ENCODE results near the gene TSPAN4. TPM values are rescaled to one million over a fixed set of nuclear protein-coding genes. Genes with fewer than 3 reads are reported as not detected.

The TSPAN4 gene
- total and polyA plus RNA-seq, 2 donors (not counting 1 experiment from before 2014, with no cell fraction given): 2.9 to 7.4 TPM

- DNase-seq (no peak), ATAC-seq (ENCODE audit: low read depth) (no peak)
- ChIA-PET POLR2A (no interaction called here), CTCF (no interaction called here)
- H3K9me3 Mint-ChIP-seq (ENCODE audit: insufficient read depth): no peaks in the 10 kb centered on the region
- H3K9ac ChIP-seq (ENCODE audit: low read length): no peak overlapping the region
- WGBS (ENCODE audit: insufficient coverage): 87% methylated on average over 20 of the region's 20 CpGs
- no peak overlapping the region for H3K4me3 ChIP-seq (ENCODE audit: control extremely low read depth in 1 of 5, extremely low read depth in 1 of 5, insufficient read depth in 1 of 5, low read depth in 2 of 5, low read length in 4 of 5)
- H3K27ac ChIP-seq (ENCODE audit: low read length in 2 of 2): no peak overlapping the region
- no peaks in the 10 kb centered on the region for H3K27me3 Mint-ChIP-seq
- H2AFZ ChIP-seq (ENCODE audit: insufficient read depth, low read depth, low read length, poor library complexity, severe bottlenecking): no peak overlapping the region
- H3K4me3 Mint-ChIP-seq: no peak overlapping the region
- intact Hi-C loops (cut with micrococcal nuclease): no loop called here
- H3K4me1 Mint-ChIP-seq: no peaks in the 10 kb centered on the region
- H3K4me1 ChIP-seq (ENCODE audit: control insufficient read depth in 2 of 2, insufficient read depth in 2 of 2, low read length in 2 of 2): no peaks in the 10 kb centered on the region
- no peaks in the 10 kb centered on the region for H3K27me3 ChIP-seq (replicated peaks in 1 of 4; ENCODE audit: control extremely low read depth in 1 of 4, control insufficient read depth in 3 of 4, insufficient read depth in 4 of 4, low read length in 3 of 4)
- TF ChIP-seq, protein P1, sequence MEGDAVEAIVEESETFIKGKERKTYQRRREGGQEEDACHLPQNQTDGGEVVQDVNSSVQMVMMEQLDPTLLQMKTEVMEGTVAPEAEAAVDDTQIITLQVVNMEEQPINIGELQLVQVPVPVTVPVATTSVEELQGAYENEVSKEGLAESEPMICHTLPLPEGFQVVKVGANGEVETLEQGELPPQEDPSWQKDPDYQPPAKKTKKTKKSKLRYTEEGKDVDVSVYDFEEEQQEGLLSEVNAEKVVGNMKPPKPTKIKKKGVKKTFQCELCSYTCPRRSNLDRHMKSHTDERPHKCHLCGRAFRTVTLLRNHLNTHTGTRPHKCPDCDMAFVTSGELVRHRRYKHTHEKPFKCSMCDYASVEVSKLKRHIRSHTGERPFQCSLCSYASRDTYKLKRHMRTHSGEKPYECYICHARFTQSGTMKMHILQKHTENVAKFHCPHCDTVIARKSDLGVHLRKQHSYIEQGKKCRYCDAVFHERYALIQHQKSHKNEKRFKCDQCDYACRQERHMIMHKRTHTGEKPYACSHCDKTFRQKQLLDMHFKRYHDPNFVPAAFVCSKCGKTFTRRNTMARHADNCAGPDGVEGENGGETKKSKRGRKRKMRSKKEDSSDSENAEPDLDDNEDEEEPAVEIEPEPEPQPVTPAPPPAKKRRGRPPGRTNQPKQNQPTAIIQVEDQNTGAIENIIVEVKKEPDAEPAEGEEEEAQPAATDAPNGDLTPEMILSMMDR (IDR thresholded peaks at IDR 0.05): no peak
- TF ChIP-seq EZH2 (IDR thresholded peaks at IDR 0.05; ENCODE audit: borderline replicate concordance, insufficient read depth, low read depth, low read length, poor library complexity, severe bottlenecking): no peak
- H4K20me1 ChIP-seq (ENCODE audit: control insufficient read depth, insufficient read depth, low read length, poor library complexity, severe bottlenecking): no peaks in the 10 kb centered on the region
- no peaks in the 10 kb centered on the region for H3K79me2 ChIP-seq (ENCODE audit: control insufficient read depth, insufficient read depth, low read length)
- H3K9me3 ChIP-seq (ENCODE audit: control extremely low read depth in 1 of 3, control insufficient read depth in 2 of 3, insufficient read depth in 1 of 3, low read length in 2 of 3): no peaks in the 10 kb centered on the region
- H3K27ac Mint-ChIP-seq: no peak overlapping the region
- no peaks in the 10 kb centered on the region for H3K36me3 ChIP-seq (replicated peaks in 1 of 2; ENCODE audit: control extremely low read depth in 1 of 2, control insufficient read depth in 1 of 2, extremely low read depth in 1 of 2, insufficient read depth in 2 of 2, low read length in 1 of 2)
- no peak overlapping the region for H3K4me2 ChIP-seq (replicated peaks; ENCODE audit: low read depth, low read length, poor library complexity, severe bottlenecking)
These were observed 19.5 kb downstream of the TSPAN4 start for GRCh38 chr11:862081-862661.

GRCh38 chr11:862696-863022 lies 20.0 kb downstream of the TSPAN4 start:
- ATAC-seq (ENCODE audit: low read depth) (no peak), DNase-seq (no peak)
- Histone ChIP-seq H3K4me3 (ENCODE audit: control extremely low read depth in 1 of 5, extremely low read depth in 1 of 5, insufficient read depth in 1 of 5, low read depth in 2 of 5, low read length in 4 of 5) (no peak overlapping the region), H3K27ac (ENCODE audit: low read length in 2 of 2) (no peak overlapping the region), H3K9me3 (ENCODE audit: control extremely low read depth in 1 of 3, control insufficient read depth in 2 of 3, insufficient read depth in 1 of 3, low read length in 2 of 3) (no peaks in the 10 kb centered on the region), H4K20me1 (ENCODE audit: control insufficient read depth, insufficient read depth, low read length, poor library complexity, severe bottlenecking) (no peaks in the 10 kb centered on the region), H3K79me2 (ENCODE audit: control insufficient read depth, insufficient read depth, low read length) (no peaks in the 10 kb centered on the region), H3K4me1 (ENCODE audit: control insufficient read depth in 2 of 2, insufficient read depth in 2 of 2, low read length in 2 of 2) (no peaks in the 10 kb centered on the region), H3K27me3 (replicated peaks in 1 of 4; ENCODE audit: control extremely low read depth in 1 of 4, control insufficient read depth in 3 of 4, insufficient read depth in 4 of 4, low read length in 3 of 4) (no peaks in the 10 kb centered on the region), H2AFZ (ENCODE audit: insufficient read depth, low read depth, low read length, poor library complexity, severe bottlenecking) (no peak overlapping the region), H3K4me2 (replicated peaks; ENCODE audit: low read depth, low read length, poor library complexity, severe bottlenecking) (no peak overlapping the region), H3K9ac (ENCODE audit: low read length) (no peak overlapping the region), H3K36me3 (replicated peaks in 1 of 2; ENCODE audit: control extremely low read depth in 1 of 2, control insufficient read depth in 1 of 2, extremely low read depth in 1 of 2, insufficient read depth in 2 of 2, low read length in 1 of 2) (no peaks in the 10 kb centered on the region)
- intact Hi-C loops (cut with micrococcal nuclease): no loop called here
- ChIA-PET POLR2A (no interaction called here), CTCF (no interaction called here)
- TF ChIP-seq, protein P1 (IDR thresholded peaks at IDR 0.05): no peak
- no peak for TF ChIP-seq EZH2 (IDR thresholded peaks at IDR 0.05; ENCODE audit: borderline replicate concordance, insufficient read depth, low read depth, low read length, poor library complexity, severe bottlenecking)
- no peak overlapping the region for H3K27ac Mint-ChIP-seq
- H3K4me3 Mint-ChIP-seq: no peak overlapping the region
- no peaks in the 10 kb centered on the region for H3K9me3 Mint-ChIP-seq (ENCODE audit: insufficient read depth)
- H3K4me1 Mint-ChIP-seq: no peaks in the 10 kb centered on the region
- WGBS (ENCODE audit: insufficient coverage): 93% methylated on average over 9 of the region's 12 CpGs
- no peaks in the 10 kb centered on the region for H3K27me3 Mint-ChIP-seq
